ENCODE measurements around the gene L3MBTL2. TPM values are rescaled to one million over a fixed set of nuclear protein-coding genes. Genes with fewer than 3 reads are reported as not detected.

The L3MBTL2 gene
- total RNA-seq, 1 experiment from 2014 or later = 23.7 TPM

Other genes with a start within 250 kb of the L3MBTL2 start
- 17.2 and 24.5 TPM in 2 replicates for gene EP300, start 112.7 kb upstream of the L3MBTL2 start, total RNA-seq (2014; rRNA removed; shearing (Covaris generic))
- 0.11 TPM in 1 of 2 replicates, not detected in the other for gene CHADL, start 35.6 kb downstream of the L3MBTL2 start, total RNA-seq (2014; rRNA removed; shearing (Covaris generic))
- gene RANGAP1, start 80.9 kb downstream of the L3MBTL2 start, total RNA-seq (2014; rRNA removed; shearing (Covaris generic)) = 172 and 201 TPM in 2 replicates
- 51.8 and 72.2 TPM in 2 replicates for gene ZC3H7B, start 96.2 kb downstream of the L3MBTL2 start, total RNA-seq (2014; rRNA removed; shearing (Covaris generic))
- 7.4 and 9.4 TPM in 2 replicates for gene TEF, start 176.6 kb downstream of the L3MBTL2 start, total RNA-seq (2014; rRNA removed; shearing (Covaris generic))
- gene TOB2, start 241.5 kb downstream of the L3MBTL2 start, total RNA-seq (2014; rRNA removed; shearing (Covaris generic)) = 13.0 and 17.9 TPM in 2 replicates

Measured in SJSA1 (cell line).